DOHH2 (cell line): ENCODE measurements around the gene TSPO.

Source experiments
- H3F3A ChIP-seq: fragments of 200-600 bp; sonication (generic), shearing (Covaris generic); 2 replicates; pipeline ENCODE4 v1.6.0; 2016; ENCODE audit warnings: antibody characterized with exemption, mild to moderate bottlenecking; ENCODE audit not compliant: control insufficient read depth, insufficient read depth
- H3K27ac ChIP-seq: fragments of 200-600 bp; sonication (generic); 2 replicates; pipeline ENCODE4 v1.5.1; 2014; ENCODE audit warnings: low read depth, mild to moderate bottlenecking, low read length, moderate library complexity
- H3K27me3 ChIP-seq: fragments of 200-600 bp; sonication (generic); 2 replicates; pipeline ENCODE4 v1.6.1; 2014; ENCODE audit warnings: mild to moderate bottlenecking, low read length, mixed read lengths; ENCODE audit not compliant: control insufficient read depth
- H3K36me3 ChIP-seq: fragments of 200-600 bp; sonication (generic); 2 replicates; pipeline ENCODE4 v1.6.1; 2014; ENCODE audit warnings: mild to moderate bottlenecking, low read length, moderate library complexity, mixed read lengths; ENCODE audit not compliant: control insufficient read depth
- H3K4me1 ChIP-seq: fragments of 200-600 bp; sonication (generic); 2 replicates; pipeline ENCODE4 v1.6.1; 2014; ENCODE audit warnings: mild to moderate bottlenecking, low read length, mixed read lengths; ENCODE audit not compliant: control insufficient read depth
- H3K4me2 ChIP-seq: fragments of 200-600 bp; sonication (generic); 2 replicates; pipeline ENCODE4 v1.6.0; 2014; ENCODE audit warnings: mild to moderate bottlenecking, low read length, moderate library complexity
- H3K4me3 ChIP-seq: fragments of 200-600 bp; sonication (generic); 2 replicates; pipeline ENCODE4 v1.5.1; 2014; ENCODE audit warnings: mild to moderate bottlenecking, low read length, mixed read lengths
- H3K79me2 ChIP-seq: fragments of 200-600 bp; sonication (generic); 2 replicates; pipeline ENCODE4 v1.6.1; 2014; ENCODE audit warnings: mild to moderate bottlenecking, low read length, mixed read lengths; ENCODE audit not compliant: control insufficient read depth
- H3K9me2 ChIP-seq: fragments of 200-600 bp; sonication (generic); replicated peaks from 2 replicates; pipeline ENCODE4 v1.6.1; 2014; ENCODE audit warnings: mild to moderate bottlenecking, low read length, mixed read lengths; ENCODE audit not compliant: control insufficient read depth
- H3K9me3 ChIP-seq: fragments of 200-600 bp; sonication (generic); 2 replicates; pipeline ENCODE4 v1.6.1; 2014; ENCODE audit warnings: antibody characterized with exemption, low read length, mixed read lengths; ENCODE audit not compliant: control insufficient read depth, insufficient read depth
- H4K20me1 ChIP-seq: fragments of 200-600 bp; sonication (generic); 2 replicates; pipeline ENCODE4 v1.6.0; 2014; ENCODE audit warnings: low read depth, mild to moderate bottlenecking, antibody characterized with exemption, low read length, moderate library complexity; ENCODE audit not compliant: control insufficient read depth, insufficient read depth
- EZH2phosphoT487 ChIP-seq: fragments of 200-600 bp; sonication (generic); IDR thresholded peaks from 2 replicates; pipeline ENCODE4 v1.6.1; 2017; ENCODE audit warnings: borderline replicate concordance, mild to moderate bottlenecking, antibody characterized with exemption, low read length, moderate library complexity, mixed read lengths
- TF ChIP-seq, protein P1 (sequence below): fragments of 200-600 bp; sonication (generic); IDR thresholded peaks from one replicate; pipeline ENCODE4 v1.5.1; 2014; ENCODE audit warnings: antibody characterized with exemption, mild to moderate bottlenecking, low read depth, low read length; ENCODE audit not compliant: poor library complexity, severe bottlenecking

TSPO gene

DNA sequence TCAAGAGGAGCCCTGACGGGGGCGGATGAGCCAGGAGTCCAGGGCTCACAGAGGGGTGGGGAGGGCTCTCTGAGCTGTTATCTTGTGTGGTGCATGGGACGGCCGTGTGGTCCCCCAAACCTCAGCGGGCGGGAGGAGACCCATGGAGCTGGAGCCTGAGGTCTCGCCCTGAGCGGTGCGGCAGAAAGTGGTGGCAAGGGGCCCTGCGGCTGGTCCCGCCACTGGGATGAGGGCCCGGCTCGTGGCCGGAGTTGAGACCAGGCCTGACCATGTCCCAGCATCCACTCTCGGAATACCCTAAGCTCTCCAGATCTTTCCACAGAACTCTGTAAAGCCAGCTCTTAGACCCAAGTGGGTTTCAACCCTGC is 58.1 kb downstream of the TSPO start:
- Histone ChIP-seq H3K9me3 (no peaks in the 10 kb centered on the region), H3K79me2 (no peaks in the 10 kb centered on the region), H3K4me3 (no peak overlapping the region), H3K4me2 (no peak overlapping the region), H4K20me1 (no peaks in the 10 kb centered on the region), H3K4me1 (no peaks in the 10 kb centered on the region), H3K36me3 (no peaks in the 10 kb centered on the region), H3K9me2 (no peaks in the 10 kb centered on the region), H3K27me3 (no peaks in the 10 kb centered on the region), H3K27ac (no peak overlapping the region), H3F3A (no peaks in the 10 kb centered on the region)
- TF ChIP-seq EZH2phosphoT487, result no peak
- TF ChIP-seq, protein P1, sequence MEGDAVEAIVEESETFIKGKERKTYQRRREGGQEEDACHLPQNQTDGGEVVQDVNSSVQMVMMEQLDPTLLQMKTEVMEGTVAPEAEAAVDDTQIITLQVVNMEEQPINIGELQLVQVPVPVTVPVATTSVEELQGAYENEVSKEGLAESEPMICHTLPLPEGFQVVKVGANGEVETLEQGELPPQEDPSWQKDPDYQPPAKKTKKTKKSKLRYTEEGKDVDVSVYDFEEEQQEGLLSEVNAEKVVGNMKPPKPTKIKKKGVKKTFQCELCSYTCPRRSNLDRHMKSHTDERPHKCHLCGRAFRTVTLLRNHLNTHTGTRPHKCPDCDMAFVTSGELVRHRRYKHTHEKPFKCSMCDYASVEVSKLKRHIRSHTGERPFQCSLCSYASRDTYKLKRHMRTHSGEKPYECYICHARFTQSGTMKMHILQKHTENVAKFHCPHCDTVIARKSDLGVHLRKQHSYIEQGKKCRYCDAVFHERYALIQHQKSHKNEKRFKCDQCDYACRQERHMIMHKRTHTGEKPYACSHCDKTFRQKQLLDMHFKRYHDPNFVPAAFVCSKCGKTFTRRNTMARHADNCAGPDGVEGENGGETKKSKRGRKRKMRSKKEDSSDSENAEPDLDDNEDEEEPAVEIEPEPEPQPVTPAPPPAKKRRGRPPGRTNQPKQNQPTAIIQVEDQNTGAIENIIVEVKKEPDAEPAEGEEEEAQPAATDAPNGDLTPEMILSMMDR, result no peak

DNA sequence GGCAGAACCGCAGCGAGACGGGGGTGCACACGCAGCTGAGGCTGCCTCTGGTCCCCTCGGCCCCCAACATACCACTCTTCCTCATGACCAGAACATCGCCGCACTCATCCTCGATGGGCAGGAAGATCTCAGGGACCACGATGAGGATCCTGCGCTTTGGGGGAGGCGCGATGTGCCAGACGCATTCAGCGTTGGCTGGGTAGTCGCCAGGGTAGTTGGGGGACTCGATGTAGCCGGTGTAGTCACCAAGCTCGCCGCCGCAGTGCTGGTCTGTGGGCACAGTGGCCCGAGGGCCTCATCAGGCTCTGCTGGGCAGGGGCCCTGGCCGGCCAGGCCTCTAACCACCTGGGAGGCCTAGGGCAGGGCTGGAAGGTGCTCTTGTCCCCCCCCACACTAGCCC is 58.6 kb downstream of the TSPO start:
- Histone ChIP-seq H3K4me1 (no peaks in the 10 kb centered on the region), H3K27ac (no peak overlapping the region), H3K27me3 (no peaks in the 10 kb centered on the region), H3F3A (no peaks in the 10 kb centered on the region), H3K9me2 (no peaks in the 10 kb centered on the region), H3K9me3 (no peaks in the 10 kb centered on the region), H3K36me3 (no peaks in the 10 kb centered on the region), H3K4me3 (no peak overlapping the region), H3K4me2 (no peak overlapping the region), H4K20me1 (no peaks in the 10 kb centered on the region), H3K79me2 (no peaks in the 10 kb centered on the region)
- no peak for TF ChIP-seq EZH2phosphoT487
- TF ChIP-seq, protein P1, result no peak

DNA sequence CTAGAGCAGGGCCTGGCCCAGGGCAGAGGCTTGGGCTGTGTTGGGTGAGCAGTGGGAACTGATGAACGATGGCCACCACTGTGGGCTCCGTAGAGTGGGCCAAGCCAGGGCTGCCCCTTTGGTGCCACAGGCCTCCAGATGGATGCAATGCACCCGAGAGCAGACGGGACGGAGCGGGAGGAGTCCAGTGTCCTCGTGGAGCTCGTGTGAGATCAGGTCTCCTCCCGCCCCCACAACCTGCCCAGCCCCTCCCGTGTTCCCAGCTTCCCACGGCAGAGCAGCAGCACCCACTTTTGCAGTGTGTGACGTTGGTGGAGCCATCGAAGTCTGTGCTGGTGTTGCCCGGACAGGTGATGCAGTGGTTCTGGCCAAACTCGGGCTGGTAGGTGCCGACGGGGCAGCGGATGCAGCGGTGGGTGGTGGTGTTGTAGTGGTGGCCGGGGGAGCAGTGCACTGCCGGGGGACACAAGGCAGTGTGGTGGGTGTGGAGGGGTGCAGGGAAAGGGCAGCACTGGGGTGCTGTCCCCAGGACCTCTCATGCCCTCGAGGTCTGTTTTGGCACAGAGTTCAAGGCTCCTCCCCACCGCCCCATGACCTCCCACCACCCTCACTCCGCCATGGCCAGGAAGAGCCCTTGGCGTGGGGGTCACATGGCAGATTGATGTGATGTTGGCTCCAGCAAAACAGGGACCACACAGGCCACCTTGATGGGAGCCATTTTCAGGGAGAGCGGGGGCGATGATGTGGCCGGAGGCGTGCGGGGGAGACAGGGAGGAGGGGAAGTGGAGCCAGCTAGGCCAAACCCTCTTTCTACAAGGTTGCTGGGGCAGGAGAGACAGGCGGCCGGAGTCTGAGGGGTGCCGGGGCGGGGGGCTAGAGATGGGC is 59.5 kb downstream of the TSPO start:
- Histone ChIP-seq H4K20me1 (no peaks in the 10 kb centered on the region), H3K9me2 (no peaks in the 10 kb centered on the region), H3K4me2 (no peak overlapping the region), H3K27me3 (no peaks in the 10 kb centered on the region), H3K27ac (no peak overlapping the region), H3F3A (no peaks in the 10 kb centered on the region), H3K36me3 (no peaks in the 10 kb centered on the region), H3K79me2 (no peaks in the 10 kb centered on the region), H3K9me3 (no peaks in the 10 kb centered on the region), H3K4me3 (no peak overlapping the region), H3K4me1 (no peaks in the 10 kb centered on the region)
- TF ChIP-seq, protein P1, result no peak
- no peak for TF ChIP-seq EZH2phosphoT487
